Right atrium auricular region (tissue), 2 donors: ENCODE data around the gene DPP6. TPM values are rescaled to one million over a fixed set of nuclear protein-coding genes. Genes with fewer than 3 reads are reported as not detected.

ENCODE experiments used
- DNase-seq: peaks from one replicate; pipeline ENCODE4 v3.0.0-alpha.2; 2019; ENCODE audit warnings: low spot score
- H3K27ac ChIP-seq, 2 donors: fragments of 200-600 bp; sonication (generic); 1 replicate in 1 of 2; 2 replicates in 1 of 2; pipeline ENCODE4 v1.5.1; 2016 to 2019
- H3K27me3 ChIP-seq, 2 donors: fragments of 200-600 bp; sonication (generic); one replicate each; pipeline versions ENCODE4 v1.5.1 to v1.6.0; 2017 to 2019
- H3K36me3 ChIP-seq: fragments of 200-600 bp; sonication (generic); one replicate; pipeline ENCODE4 v1.5.1; 2016
- H3K4me1 ChIP-seq, 2 donors: fragments of 200-600 bp; sonication (generic); one replicate each; pipeline versions ENCODE4 v1.5.1 to v1.6.0; 2017 to 2019
- H3K4me3 ChIP-seq, 2 donors: fragments of 200-600 bp; sonication (generic); 1 replicate in 1 of 2; 2 replicates in 1 of 2; pipeline ENCODE4 v1.5.1; 2017 to 2019; ENCODE audit warnings: mild to moderate bottlenecking in 1 of 2, moderate library complexity in 1 of 2
- H3K9me3 ChIP-seq, 2 donors: fragments of 200-600 bp; sonication (generic); one replicate each; pipeline ENCODE4 v1.5.1; 2019
- CTCF ChIP-seq, 2 donors: fragments of 200-600 bp; sonication (generic); IDR thresholded peaks; one replicate each; pipeline ENCODE4 v1.5.1; 2019; ENCODE audit warnings: antibody characterized with exemption in 2 of 2
- total RNA-seq, 2 donors: library from RNA; depleted of rRNA; stranded (reverse); fragments of >200 nt; gene quantifications; one replicate each; pipeline ENCODE4 v1.1.0, GENCODE V29; 2016

The DPP6 gene
- total RNA-seq, 2 donors from 2014 or later, result 0.35 to 0.85 TPM

DNA sequence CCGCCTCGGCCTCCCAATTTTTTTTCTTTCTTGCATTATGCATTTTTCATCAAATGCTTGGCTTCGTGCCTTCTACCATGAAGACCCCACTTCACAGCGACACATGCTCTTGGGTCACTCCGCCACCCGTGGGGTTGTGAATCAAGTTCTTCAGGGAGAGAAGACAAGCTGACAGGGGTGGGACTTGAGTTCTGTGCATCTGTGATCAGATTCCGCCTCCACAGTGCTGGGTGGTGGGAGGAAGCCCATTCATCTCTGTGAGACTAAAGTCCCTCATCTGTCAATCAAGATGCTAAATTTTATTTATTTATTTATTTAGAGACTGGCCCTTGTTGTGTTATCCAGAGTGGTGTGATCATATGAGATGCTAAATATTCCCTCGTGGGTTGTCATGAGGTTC, 333.0 kb downstream of the DPP6 start:
- Histone ChIP-seq H3K27ac (no peak overlapping the region), H3K27me3 (no peaks in the 10 kb centered on the region), H3K4me1 (no peaks in the 10 kb centered on the region), H3K4me3 (no peak overlapping the region), H3K9me3 (no peaks in the 10 kb centered on the region), H3K36me3 (no peaks in the 10 kb centered on the region)
- no peak for TF ChIP-seq CTCF (IDR thresholded peaks at IDR 0.05)
- DNase-seq, result no peak

DNA sequence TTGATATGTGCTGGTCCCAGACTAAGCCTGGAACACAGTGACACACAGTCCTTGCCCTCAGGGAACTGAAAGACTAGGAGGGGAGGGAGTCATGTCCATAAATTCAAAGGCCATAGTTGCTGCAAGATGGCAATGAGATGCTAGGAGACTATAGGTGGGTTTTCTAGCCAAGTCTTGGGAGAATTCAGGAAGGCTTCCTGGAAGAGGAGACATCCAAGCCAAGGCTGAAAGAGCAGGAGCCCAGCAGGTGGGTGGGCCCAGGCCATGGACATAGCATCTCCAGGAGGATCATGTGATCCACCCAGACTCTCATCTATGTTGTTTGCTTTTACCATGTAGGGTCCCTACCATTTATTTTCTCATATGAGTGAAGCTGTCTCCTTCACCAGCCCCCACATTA, 335.1 kb downstream of the DPP6 start:
- Histone ChIP-seq H3K27ac (no peak overlapping the region), H3K27me3 (no peaks in the 10 kb centered on the region), H3K36me3 (no peaks in the 10 kb centered on the region), H3K9me3 (no peaks in the 10 kb centered on the region), H3K4me3 (no peak overlapping the region), H3K4me1 (no peaks in the 10 kb centered on the region)
- TF ChIP-seq CTCF (IDR thresholded peaks at IDR 0.05), result no peak
- DNase-seq, result no peak

DNA sequence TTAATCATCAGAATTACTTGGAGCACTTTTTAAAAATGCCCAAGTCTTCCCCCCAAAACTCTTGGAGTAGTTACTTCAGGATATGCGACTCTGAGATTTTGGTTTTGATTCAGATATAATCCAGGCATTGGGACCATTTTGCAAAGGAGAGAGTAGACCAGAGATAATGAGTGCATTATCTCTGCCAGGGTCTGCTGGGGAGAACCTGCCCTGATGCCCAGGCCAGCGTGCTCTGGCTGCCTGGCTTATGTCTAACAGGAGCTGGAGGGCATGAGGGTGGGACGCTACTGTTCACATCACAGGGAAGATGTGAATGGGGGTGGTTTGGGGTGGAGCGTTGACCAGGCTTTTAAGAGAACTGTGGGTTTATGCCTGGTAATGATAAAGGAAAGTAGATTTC, 336.2 kb downstream of the DPP6 start:
- Histone ChIP-seq H3K27ac (no peak overlapping the region), H3K4me3 (no peak overlapping the region), H3K36me3 (no peaks in the 10 kb centered on the region), H3K27me3 (no peaks in the 10 kb centered on the region), H3K4me1 (no peaks in the 10 kb centered on the region), H3K9me3 (no peaks in the 10 kb centered on the region)
- no peak for DNase-seq
- no peak for TF ChIP-seq CTCF (IDR thresholded peaks at IDR 0.05)

DNA sequence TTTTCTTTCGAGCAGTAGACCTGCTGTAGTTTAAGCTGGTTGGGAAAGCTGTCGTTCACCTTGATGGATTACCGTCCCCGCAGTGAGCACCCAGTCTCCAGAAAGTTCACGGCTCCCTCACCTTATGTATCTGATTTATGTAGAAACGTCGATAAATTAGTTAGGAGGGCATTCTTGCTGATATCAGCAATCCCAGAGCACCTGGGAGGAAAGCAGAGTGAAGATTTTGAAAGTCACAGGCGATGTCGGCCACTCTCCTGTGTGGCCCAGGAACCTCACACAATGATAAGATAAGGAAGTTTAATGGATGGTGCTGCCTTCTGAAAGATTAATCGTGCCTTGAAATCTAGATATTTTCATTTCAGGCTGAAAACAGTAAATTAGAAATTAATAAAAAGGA, 336.8 kb downstream of the DPP6 start:
- no peak for DNase-seq
- no peaks in the 10 kb centered on the region for H3K27me3 ChIP-seq
- no peaks in the 10 kb centered on the region for H3K4me1 ChIP-seq
- no peak overlapping the region for H3K27ac ChIP-seq
- no peak overlapping the region for H3K4me3 ChIP-seq
- no peaks in the 10 kb centered on the region for H3K36me3 ChIP-seq
- H3K9me3 ChIP-seq, result no peaks in the 10 kb centered on the region
- TF ChIP-seq CTCF (IDR thresholded peaks at IDR 0.05), result no peak

- DNase-seq, result no peak
Measured at GRCh38 chr7:154390961-154391360, 338.8 kb downstream of the DPP6 start.

More at GRCh38 chr7:154390961-154391360, 338.8 kb downstream of the DPP6 start:
- no peaks in the 10 kb centered on the region for H3K4me1 ChIP-seq
- H3K4me3 ChIP-seq, result no peak overlapping the region
- H3K9me3 ChIP-seq, result peaks cover 0 to 14% of the 10 kb centered on the region in 2 donors
- no peaks in the 10 kb centered on the region for H3K27me3 ChIP-seq
- no peak for TF ChIP-seq CTCF (IDR thresholded peaks at IDR 0.05)
- no peak overlapping the region for H3K27ac ChIP-seq
- no peaks in the 10 kb centered on the region for H3K36me3 ChIP-seq
